SIG-M5 (cell line): ENCODE data around the gene COG5.

ENCODE experiments used
- DNase-seq: peaks from one replicate; lab custom pipeline; 2025; lab: John Stamatoyannopoulos, UW

COG5 gene

DNA sequence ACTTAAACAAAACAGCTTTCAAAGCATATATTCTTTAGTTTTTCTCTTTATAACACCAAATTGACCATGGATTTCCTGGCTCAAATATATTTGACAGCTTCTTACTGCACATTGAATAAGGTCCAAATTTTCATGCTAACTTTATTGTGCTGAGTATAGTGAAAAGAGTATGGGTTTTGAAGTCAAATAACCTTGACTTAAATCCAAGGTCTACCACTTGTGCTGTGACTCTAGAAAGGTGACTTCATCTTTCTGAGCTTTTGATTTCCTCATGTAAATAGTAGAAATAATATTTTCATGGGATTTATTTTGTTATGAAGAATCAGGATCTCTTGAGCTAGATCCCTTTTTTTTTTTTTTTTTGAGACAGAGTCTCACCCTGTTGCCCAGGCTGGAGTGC lies 233.2 kb downstream of the COG5 start:
- DNase-seq: no peak

DNA sequence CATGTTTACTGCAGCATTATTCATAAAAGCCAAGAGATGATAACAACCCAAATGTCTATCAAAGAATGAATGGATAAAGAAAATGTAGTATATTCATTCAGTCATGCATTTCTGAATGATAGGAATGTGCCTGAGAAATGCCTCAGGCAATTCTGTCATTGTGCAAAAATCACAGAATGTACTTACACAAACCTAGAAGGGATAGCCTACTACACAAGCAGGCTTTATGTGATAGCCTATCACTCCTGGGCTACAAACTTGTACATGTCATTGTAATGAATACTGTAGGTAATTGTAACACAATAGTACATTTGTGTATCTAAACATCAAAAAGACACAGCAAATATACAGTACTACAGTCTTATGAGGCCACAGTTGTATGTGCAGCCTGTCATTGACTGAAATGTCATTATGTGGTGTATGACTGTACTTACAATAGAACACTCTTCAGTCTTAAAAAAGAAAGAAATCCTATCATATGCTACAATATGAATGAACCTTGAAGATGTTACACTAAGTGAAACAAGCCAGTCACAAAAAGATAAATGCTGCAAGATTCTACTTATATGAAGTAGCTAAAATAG lies 235.6 kb downstream of the COG5 start:
- no peak for DNase-seq

DNA sequence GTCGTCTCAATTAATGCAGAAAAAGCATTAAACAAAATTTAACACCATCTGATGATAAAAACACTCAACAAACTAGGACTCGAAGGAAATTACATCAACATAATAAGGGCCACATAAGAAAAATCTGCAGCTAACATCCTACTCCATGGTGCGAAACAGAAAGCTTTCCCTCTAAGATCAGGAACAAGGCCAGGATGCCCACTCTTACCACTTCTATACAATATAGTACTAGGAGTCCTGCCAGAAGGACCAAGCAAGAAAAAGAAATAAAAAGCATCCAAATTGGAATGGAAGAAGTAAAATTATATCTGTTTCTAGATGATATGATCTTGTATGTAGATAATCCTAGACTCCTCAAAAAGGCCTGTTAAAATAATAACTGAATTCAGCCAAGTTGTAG lies 237.7 kb downstream of the COG5 start:
- DNase-seq: no peak

DNA sequence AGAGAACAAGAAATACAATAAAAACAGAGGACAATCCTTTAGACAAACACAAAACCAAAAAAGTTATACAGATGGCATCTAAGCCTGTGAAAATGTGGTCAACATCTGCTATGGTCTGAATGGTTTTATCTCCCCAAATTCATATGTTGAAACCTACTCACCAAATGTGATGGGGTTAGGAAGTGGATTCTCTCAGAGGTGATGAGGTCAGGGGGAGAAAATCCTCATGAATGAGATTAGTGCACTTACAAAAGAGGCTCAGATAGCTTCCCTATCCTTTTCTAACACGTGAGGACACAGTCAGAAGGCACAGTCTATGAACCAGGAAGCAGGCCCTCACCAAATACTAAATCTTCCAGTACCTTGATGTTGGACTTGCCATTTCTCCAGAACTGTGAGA lies 241.7 kb downstream of the COG5 start:
- no peak for DNase-seq

DNA sequence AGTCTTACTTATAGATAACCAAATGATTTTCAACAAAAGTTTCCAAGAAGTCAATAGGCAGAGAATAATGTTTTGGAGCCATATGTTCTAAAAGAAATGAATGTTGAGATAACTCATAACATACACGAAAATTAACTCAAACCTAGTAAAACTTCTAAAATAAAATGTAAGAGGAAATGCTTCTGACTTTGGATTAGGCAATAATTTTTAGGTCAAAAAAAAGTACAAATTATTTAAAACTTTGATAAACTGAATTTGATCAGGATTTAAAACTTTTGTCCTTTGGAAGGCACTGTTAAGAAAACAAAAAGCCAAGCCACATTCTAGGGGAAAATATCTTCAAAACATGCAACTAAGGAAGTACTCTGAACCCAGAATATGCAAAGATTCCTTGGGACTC lies 242.1 kb downstream of the COG5 start:
- no peak for DNase-seq

DNA sequence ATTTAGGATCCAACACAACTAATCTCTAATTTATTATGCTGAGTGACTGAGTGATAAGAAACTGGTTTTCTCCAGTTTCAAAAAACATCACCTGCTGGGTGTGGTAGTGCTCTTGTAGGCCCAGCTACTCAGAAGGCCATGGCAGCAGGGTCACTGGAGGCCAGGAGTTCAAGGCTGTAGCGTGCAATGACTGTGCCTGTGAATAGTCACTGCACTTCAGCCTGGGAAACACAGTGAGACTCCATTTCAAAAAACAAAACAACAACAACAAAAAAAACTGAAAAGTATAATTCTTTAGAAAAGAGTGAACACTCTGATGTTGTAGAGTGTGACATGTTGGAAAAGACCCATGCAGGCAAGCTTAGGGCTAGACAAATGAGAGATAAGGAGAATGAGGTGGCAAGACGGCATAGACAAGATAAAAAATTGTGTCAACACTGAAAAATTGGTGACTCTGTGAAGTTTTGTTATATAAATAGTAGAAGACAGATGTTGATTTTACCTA lies 243.9 kb downstream of the COG5 start:
- no peak for DNase-seq

DNA sequence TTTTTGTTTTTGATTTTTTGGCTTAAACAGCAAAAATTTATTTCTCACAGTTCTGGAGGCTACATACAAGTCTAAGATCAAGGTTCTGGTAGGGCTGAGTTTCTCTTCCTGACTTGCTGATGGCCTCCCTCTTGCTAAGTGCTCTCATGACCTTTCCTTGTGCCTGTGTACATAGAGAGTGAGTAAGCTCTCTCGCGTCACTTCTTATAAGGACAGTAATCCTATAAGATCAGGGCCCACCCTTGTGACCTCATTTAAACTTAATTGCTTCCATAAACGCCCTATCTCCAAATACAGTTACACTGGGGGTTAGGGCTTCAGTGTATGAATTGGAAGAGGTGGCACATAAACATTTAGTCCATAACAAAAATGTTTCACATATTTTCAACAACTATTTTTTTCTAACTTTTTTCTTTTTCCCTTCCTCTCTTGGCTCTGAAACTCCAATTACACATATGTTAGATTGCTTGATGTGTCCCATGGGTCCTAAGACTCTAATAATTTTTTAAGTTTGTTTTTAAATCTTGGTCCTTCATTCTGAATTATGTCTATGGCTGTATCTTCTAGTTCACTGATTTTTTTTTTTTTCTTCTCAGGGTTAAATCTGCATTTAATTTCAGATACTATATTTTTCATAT lies 245.1 kb downstream of the COG5 start:
- DNase-seq: no peak

DNA sequence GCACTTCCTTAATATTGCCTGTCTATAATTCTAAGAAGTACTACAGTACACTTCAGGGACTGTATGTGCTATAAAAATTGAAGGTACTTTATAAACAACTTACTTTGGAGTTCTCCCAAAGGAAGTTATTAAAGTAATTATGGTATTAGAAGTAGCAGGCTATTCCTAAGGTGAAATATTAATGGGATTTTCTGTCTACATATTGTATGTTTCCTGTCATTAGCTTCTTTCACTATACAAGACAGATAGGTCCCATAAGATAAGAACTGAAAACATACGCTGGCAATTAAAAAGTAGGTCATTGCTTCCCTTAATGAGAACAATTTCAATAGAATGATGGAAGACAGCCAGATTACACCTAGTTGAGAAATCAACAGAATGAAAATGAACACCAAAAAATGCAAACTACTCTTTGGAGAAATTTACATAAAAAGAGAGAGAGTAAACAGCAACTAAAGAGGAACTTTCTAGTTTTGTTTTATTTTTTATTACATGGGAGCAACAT lies 248.0 kb downstream of the COG5 start:
- DNase-seq: no peak

DNA sequence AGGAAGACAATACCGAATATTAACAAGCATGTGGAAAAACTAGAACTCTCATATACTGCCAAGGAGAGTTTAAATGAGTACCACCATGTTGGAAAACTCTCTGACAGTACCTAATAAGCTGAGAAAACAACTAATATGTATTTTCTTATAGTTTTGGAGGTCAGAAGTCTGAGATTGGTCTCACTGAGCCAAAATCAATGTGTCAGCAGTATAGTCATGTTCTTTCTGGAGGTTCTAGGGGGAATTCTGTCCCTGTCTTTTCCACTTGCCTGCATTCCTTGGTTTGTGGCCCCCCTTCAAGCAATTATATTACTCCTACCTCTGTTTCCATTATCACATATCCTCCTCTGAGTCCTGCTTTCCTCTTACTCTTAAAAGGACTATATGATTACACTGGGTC lies 250.4 kb downstream of the COG5 start:
- no peak for DNase-seq

DNA sequence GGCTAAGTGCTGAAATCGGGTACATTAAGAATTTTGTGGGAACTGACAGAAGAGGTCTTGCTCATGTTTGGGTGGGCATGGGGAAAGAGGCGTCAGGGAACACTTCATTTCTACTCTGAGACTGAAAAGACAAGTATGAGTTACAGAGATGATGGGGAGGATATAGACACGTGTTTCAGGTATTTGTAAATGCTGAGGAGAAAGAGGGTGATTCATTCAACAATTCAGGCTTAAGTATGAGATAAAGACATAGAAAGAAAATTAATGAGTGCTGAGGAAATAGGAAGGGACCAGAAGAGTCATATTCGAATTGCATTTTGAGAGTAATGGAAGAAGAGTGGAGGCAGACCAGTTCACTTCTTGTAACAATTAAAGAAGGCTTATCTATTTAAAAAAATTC lies 251.3 kb downstream of the COG5 start:
- DNase-seq: no peak

DNA sequence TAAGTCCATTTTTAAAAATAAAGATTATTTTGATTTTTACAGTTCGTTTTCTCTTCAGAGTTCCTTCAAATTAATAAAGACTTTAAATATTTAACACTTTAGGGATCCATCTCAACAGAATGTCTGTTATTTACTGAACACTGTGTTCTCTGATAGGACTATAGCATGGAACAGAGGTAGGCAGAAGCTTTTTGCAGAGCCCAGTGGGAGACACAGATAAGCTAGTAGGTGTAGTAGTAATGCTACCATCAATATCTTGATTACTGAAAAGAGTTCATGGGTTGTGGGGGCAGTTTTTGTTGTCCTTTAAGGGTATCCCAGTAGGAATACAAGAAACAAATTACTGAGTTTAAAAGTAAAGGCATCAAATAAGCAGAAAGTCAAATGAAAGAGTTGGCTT lies 254.4 kb downstream of the COG5 start:
- no peak for DNase-seq

DNA sequence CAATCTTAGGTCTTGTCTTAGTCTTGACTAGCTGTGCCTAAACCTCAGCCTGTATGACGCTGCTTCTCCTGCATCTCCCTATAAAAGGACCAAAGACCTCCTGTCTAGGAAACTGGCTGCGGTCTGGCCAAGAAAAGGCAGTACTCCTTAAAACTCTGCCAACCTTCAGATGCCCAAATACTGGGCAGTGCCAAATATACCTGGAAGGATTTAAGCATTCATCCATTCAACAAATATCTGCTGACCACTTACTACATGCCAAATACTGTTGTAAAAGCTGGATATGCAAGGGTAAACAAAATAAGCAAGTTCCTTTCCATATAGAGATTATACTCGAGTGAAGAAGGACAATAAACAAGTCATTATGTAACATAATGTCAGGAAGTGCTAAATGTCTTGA lies 259.1 kb downstream of the COG5 start:
- DNase-seq: no peak

DNA sequence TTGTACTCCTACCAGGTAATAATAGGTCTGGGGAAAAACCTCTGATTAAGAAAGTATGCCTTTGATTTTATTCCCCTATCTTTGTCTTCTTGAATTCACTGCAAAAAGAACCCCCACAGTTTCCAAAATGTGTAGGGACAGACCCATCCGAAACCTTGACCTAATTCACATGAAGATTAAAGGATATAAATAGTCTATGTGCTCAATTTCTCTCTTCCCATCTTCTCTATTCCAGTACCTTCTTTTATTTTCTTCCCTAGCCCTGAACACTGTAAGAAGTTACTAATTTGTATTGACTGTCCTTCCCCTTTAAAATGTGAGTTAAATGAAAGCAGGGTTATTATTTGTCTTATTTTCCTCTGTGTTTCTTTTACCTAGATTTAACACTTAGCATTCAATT lies 259.7 kb downstream of the COG5 start:
- DNase-seq: no peak

DNA sequence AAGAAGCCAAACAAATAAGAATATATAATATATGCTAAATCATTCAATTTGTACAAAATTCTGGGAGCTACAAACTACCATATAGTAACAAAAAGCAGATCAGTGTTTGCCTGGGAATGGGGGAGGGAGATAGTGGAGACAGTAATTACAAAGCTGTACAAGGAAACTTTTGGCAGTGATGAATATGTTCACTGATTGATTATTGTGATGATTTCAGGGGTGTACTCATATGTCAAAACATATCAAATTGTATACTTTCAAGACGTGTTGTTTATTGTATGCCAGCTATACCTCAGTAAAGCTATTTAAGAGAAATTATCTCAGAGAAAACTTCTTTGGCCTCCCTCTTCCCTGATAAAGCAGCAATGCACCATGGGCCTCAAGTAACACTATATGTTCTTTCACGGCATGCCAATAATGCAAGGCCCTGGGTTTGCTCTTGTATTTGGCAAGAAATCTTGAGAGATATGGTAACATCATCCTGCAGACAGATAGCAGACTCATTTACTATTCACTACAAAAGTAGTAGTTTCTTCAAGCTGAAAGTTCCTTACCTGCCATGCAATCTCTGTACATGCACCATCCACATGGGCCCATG lies 261.4 kb downstream of the COG5 start:
- DNase-seq: no peak

DNA sequence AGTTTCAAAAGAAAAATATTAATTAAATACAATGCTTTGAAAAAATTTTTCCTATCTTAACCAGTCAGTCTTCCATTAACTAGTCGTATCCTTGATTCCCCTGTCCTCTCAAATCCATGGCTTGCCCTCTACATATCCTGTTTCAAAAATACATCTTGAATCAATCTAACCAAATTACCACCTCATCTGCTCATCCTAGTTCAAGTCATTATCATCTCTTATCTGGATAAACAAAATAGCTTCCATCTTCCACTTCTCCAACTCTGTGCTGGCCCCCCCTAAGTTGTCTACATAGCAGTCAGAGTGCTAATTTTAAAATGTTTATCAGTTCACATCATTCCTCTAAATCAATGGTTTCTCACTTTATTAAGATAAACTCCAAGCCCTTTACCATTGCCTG lies 269.5 kb downstream of the COG5 start:
- no peak for DNase-seq

DNA sequence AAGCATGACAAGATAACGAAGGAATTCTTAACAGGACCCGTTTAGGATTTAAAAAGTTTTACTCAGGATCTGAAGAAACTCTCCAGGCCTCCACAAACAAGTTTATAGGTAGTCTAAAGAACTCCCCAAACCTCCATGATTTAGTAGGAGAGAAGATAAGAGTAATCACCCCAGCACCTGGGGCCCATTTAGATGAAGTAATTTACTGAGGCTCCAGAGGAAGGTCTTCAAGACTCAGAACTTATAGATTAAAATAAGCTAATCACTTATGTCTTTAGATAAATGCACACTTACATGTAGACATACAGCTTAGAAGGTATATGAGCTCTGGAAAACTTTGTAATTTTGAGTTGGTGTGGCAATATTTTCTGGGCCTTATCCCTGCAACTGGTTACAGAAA lies 271.1 kb downstream of the COG5 start:
- DNase-seq: no peak

DNA sequence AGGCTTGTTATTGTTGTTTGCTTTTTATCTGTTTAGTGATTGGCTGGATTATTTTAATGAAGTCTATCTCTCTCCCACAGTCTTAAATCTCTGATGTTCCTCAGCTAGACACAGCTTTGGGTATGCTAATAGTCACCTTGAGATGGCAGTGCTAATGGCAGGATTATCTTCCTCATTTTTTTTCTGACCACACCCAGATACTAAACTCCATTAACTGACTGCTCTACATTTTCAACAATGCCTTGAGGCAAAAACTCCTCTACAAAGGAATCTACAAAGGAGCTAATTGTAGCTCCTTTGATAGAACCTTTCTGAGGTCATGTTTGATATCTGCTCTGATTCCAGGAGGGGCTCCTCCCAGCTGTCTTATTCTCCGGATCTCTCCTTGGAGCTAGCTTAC lies 272.3 kb downstream of the COG5 start:
- DNase-seq: no peak

DNA sequence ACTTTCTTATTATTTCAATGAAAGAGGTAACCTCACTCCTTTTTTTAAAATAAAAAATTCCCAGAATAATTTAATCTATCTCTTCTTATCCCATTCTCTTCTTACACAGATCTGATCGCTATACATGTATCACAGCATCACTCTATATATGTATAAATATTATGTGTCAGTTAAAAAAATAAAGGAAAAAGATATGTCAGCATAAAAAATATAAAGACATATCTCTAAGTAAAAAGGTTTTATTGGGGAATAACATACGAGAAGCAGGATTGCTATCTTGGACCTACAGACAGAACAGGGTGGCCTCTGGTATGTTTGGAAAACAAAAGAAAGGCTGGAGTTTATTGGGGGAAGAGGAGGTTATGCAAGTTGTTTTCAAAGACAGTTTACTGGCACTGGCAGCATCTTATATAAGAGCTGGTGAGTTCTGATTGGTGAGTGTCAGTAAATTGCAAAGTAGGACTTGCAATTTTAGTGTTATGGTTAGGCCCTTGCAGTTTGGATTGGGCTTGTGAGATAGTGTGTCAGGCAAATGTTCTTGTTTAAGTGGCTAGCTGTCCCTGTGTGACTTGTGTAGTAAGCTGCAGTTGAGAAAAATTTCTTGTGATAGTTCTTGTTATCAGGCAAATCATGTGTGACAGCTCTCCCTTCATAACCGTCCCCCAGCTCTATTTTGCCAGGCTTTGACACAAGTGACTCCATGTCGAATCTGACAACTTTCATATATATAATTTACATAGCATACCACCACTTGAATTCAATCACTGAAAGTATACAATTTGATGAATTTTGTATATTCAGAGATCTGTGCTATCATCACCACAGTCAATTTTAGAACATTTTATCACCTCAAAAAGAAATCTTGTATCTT lies 276.7 kb downstream of the COG5 start:
- no peak for DNase-seq

DNA sequence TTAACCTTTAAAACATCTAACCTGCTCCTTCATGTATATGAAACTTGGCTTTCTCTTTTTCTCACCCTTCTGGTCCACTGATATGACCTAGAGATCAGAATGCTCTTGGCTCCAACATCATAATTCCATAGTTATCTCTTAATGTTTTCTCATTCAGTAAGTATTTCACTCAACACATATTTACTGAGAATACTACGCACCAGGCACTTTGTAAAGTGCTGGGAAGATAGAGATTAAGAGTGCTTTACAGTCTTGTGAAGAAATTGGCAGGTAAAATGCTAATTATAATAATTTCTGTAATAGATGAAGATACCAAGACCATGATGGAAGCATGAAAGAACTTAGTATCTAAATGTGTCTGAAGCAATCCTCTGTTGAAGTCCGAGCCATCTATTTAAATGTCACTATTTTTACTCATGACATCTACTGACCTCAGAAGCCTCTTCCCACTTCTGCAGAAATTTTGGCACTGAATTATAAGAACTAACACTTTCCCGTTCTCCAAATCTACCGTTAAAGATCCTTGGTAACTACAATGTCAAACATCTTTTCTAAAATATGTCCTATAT lies 278.7 kb downstream of the COG5 start:
- no peak for DNase-seq

DNA sequence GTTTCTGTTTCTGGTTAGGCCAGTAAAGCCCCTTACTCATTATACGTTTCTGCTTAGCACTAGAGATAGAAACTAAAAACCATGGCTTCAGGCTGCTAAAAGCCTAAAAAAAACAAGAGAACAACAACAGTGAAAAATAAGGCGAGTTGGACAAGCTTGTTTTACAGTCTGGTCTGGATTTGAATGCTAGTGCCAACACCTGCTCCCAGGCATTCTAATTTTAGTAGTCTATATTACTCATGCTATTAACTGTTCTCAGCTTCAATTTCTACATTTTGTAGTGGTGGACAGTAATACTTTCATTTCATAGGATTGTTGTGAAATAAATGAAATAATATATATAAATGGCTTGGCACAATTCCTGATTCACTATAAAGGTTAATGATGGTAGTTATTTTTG lies 286.4 kb downstream of the COG5 start:
- no peak for DNase-seq

DNA sequence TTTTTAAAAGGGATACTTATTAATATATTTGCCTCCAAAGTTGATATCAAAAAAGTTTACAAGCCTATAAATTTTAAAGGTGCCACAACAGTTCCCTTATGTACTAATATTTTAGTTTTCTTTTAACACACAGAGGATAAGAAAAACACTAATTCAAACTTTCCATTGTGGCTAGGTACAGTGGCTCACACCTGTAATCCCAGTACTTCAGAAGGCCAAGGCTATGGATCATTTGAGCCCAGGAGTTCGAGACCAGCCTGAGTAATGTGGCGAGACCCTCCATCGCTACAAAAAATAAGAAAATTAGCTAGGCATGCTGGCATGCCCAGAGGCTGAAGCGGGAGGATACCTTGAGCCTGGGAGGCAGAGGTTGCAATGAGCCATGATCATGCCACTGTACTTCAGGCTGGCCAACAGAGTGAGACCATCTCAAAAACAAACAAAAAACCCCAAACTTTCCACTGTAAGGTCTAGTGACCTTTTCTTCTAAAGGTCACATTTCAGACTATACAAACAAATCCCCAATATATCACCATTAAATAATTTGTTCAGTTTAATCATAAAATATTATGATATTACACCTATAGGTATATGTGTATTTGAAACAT lies 287.4 kb downstream of the COG5 start:
- no peak for DNase-seq

DNA sequence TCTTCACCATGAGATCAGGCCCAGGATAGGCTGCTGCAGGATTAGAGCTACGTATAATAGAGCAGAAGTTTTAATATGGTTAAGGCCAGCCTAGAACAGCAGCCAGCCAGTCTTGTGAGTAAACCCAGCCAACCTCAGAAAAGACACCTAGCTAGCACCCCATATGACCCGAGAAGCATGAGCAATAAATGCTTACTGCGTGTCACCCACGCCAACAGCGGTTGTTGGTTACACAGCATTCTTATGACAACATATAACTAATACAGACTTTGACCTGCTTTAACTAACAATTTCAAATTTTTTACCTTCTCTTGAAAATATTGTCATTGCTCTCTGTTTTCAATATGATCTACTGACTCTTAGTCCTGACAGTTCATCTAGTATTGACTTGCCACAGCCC lies 289.2 kb downstream of the COG5 start:
- no peak for DNase-seq
